SIG-M5 (cell line): ENCODE results near the gene USH1G.
"Not testable (repeated sequence)": the region's sequence is repeated elsewhere in the genome, so short reads cannot be mapped to it uniquely, and the experiment has no call there.

Experiments
- DNase-seq: peaks from one replicate; lab custom pipeline; 2025; lab: John Stamatoyannopoulos, UW

The USH1G gene

DNA sequence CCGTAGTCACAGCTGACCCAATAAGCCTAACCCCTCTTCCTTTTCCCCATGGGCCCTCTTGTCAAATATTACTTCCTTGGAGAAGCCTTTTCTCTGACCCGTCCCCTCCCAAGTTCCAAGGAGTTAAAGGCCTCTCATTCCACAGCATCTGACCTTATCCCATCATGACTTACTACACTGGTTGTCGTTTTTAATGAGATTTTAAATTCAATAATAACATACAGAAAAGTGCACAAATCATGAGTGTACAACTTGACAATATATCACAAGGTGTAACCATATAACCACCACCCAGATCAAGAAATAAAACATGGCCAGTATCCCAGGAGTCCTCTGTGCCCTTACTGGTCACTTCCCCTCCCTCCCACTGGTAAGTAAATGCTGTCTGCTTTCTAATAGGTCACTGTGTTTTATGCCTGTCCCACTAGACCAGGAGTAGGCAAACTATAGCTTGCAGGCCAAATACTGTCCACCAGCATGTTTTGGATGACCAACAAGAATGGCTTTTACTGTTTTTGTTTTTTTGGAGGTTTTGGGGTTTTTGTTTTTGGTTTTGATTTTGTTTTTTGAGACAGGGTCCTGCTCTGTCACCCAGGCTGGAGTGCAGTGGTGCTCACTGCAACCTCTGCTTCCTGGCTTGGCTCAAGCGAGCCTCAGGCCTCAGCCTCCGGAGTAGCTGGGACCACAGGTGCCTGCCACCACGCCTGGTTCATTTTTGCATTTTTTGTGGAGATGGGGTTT is 49.0 kb downstream of the USH1G start:
- DNase-seq = no peak

DNA sequence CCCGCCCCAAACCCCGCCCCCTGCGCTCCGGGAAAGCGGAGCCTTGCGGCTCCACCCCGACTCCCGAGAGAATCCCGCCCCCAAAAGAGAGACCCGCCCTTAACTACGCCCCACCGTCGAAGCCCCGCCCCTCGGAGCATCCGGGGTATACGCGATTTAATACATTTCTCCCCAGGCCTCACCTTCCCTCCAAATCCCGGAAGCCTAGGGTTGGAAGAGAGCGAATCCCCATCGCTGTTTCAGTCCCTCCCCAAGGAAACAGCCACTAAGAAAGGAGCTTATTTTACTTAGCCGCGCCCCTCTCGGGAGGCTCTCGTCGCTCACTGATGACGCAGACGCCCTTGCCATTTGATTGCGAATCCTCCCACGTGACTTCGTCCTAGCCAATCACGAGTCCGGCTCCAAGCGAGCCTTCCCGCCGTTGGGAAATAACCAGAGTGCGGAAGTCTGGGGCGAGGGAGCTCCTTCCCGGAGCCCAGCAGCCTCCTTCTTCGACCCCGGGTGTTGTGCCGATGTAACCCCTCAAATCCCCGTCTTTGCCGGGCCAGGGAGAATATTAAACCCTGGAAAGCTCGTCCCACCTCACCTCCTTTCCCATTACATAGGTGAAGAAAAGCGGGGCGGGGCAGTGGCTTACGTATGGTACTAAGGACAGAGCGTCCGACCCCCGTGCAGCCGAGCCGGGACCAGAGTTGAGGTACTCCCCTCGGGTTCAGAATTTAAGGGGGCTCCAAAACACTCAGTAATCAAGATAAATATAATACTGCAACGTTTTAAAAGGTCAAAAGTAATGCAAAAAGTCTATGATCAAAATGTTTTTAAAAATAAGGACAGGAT is 49.8 kb downstream of the USH1G start:
- DNase-seq = peak; percentile 99

DNA sequence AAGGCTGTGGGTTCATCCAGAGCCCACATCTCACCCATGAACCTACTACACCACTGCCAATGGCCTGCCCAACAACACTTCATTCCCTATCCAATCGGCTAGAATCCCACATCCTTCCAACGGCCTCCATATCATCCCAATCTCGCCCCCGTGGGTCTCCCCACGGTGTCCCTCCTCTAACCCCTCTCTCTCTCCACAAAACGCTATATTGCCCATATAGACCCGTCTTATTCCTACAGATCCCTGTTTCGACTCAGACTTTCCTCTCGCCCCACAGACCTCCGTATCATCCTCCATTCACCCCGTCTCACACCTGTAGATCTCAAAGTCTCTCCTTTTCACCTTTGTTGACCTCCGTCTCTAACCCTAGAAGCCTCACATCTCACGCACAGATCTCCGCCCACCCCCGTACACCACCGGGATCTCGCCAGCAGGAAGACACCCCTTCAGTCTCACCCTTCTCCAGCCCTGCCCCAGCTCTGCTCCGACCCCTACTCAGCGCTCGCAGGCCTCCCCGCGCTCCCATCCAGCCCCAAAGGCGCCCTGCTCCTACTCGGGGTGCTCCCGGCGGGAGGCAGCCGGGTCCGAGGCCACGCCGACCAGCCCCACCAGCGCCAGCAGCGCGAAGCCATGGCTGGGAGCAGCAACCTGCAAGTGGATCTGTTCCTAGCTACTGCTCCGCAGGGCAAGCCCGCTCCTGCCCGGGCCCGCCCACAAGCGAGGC is 50.6 kb downstream of the USH1G start, which contains the start of gene FDXR:
TSS of gene FDXR (minus strand) at position 682 of the 724 bp plus-strand sequence. CDS start at position 632, 50 bp downstream.
- DNase-seq = no peak

DNA sequence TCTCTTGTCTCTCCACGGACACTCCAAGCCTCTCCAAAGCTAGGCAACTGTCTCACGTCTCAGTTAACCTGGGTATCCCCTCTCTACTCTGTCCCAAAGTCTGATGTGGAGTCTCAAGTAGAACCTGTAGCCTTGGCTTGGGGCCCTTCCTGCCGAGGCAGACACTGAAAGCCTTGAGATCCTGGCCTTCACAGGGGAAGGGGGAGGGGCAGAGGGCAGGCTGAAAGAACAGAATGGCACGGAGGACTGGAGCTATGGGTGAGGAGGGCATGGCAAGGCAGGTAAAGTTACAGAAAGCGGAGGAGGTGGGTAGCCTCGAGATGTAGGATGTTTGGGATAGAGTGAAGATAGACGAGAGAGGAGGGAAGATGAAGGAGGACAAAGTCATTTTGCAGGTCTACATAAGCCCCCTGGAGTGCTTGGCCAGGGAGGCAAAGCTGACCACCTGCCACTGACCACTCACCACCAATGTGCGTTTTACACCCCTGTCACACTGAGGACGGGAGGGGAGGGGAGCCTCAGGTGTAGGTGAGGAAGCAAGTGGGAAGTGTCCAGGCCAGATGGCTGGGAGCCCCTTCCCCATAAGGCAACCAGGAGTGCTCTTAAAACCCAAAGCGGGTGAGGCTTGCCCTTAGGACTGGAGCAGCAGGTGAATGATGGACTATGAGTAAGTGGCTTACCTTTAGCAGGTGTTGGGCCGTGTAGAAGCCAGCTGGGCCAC is 51.5 kb downstream of the USH1G start:
- DNase-seq = no peak

DNA sequence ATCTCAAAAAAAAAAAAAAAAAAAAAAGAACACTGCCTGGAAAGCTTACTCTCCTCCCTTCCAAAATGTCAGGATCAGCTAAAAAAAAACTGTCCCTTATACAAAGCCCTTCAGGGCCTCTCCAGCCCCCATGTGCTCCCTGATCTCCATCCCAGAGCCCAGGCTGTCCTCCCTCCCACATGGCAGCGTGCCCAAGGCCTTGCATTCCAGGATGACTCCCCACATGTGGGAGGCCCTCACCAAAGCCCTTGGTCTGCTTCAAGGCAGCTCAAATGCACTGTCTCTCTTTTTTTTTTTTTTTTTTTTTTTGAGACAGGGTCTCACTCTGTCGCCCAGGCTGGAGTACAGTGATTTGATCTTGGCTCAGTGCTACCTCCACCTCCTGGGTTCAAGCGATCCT is 52.5 kb downstream of the USH1G start:
- DNase-seq = no peak

DNA sequence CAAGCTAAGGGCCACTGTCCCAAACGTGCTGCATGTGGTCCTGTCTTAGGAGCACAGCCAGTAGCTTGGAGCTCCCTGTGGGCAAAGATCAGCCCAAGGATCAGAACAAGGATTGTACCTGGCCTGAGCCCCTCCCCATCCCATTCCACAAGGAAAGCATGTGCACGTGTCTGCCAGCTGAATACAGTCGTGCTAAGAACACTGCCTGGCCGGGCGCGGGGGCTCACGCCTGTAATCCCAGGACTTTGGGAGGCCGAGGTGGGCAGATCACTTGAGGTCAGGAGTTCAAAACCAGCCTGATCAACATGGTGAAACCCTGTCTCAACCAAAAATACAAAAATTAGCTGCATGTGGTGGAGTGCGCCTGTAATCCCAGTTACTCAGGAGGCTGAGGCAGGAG is 53.0 kb downstream of the USH1G start:
- DNase-seq = not testable (repeated sequence)

DNA sequence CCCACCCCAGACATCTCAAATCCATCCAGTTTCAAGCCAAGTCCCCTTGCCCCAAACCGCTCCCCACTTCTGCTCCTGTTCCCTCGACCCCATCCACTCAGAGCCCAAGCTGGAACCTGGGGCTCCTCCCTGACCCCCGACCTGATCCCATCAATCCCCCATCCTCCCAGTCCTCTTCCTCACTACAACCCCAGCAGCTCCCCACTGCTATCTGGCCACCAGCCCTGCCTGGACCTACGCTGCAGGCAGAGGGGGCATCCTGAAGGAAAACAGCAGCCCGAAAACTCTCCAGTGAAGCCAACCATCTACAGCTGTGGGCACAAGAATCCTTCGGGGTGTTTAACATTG is 54.2 kb downstream of the USH1G start:
- no peak for DNase-seq

DNA sequence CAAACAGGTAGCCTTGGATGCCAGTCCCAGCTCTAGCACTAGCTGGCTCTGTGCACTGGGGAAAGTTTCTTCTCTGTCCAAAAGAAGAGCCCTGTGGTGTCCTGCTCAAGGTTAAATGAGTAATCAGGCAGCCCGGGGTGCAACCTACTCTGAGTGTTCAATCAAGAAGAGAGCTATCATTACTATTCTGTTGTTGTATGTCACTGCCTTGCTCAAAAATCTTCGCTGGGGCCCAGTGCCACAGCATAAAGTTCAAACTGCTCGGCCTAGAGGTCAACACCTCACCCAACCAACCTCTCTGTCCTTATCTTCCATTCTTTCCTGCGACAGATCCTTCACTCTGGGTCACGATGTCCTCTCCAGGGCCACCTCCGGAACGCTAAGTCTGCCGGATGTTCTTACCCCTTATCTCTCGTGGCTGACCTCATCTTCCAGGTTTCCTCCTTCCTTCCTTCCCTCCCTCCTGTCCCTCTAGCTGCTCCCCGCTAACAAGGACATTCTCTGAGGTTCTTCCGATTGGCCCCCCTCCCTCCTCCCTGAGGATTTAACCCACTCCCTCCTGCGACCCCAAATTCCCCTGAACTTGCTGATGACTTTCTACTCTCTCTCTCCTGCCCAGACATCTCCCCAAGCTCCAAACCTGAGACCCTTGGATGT is 54.7 kb downstream of the USH1G start:
- no peak for DNase-seq

DNA sequence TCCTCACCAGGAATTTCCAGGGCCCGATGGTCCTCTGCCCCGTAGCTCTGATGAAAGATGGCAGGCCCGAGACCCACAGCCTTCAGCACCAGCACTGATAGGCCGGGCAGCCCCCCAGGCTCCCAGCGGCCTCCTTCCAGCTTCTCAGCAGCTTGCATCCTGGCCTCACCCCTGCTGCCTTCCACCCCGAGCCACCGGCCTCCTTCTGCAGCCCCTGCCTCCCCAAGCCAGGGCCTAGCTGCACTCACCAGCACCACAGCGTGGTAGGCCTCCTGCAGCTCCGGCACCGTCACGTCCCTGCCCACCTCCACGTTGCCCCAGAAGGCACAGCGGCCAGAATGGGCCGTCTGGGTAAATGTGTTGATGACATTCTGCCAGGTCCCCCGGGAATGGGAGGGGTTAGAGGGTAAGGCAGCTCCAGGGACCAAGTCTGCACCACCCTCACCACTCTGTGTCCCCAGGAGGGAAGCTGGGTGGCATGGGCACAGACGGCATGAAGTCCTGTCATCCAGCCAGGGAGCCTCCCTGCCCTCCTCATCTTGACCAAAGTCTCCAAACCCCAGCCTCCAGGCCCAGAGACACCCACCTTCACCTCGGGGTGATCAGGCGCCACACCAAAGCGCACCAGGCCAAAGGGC is 56.7 kb downstream of the USH1G start:
- no peak for DNase-seq
